DMS 273 (cell line): ENCODE results near the gene CCL16.
"Not testable (repeated sequence)": the region's sequence is repeated elsewhere in the genome, so short reads cannot be mapped to it uniquely, and the experiment has no call there.

Source experiments
- DNase-seq: peaks from one replicate; lab custom pipeline; 2025; ENCODE audit not compliant: unreplicated experiment; lab: John Stamatoyannopoulos, UW

Gene CCL16

DNA sequence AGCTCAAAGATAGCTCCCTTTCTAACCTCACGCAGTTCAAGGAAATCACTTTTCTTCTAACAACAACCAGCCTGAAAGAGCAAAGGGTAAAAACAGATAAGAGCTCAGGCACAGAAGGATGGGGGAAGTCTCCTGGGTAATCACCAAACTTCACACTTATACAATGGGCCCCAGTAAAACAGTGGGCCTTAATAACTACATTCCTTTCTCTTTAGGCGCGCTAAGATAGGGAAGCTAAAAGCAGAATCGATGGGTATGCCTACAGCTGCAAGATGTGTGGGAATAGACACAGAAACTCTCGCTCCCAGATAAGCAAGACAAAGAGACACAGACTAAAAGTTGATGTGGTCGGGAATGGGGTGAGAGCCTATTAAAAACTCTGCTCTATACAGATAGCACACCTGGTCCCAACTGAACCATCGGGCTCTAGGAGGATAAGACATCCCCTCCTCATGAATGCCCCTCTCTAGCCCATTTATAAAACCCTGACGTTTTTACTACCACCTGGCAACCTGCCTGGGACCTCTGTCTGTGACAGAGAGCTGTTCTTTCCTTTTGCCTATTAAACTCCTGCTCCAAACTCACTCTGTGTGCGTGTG lies 38.6 kb downstream of the CCL16 start:
- DNase-seq = peak; percentile 21

- not testable (repeated sequence) for DNase-seq
These were observed 42.8 kb downstream of the CCL16 start for GRCh38 chr17:35938492-35938891.

- DNase-seq = peak; percentile 11
These were observed 45.2 kb downstream of the CCL16 start for GRCh38 chr17:35936063-35936462.

- DNase-seq = no peak
These were observed 46.5 kb downstream of the CCL16 start for GRCh38 chr17:35934760-35935159.

GRCh38 chr17:35932586-35932985 lies 48.7 kb downstream of the CCL16 start:
- DNase-seq = no peak

GRCh38 chr17:35931794-35932425 lies 49.4 kb downstream of the CCL16 start:
- peak; percentile 63 for DNase-seq

- peak; percentile 92 for DNase-seq
These were observed 50.9 kb downstream of the CCL16 start, which contains the start of gene RDM1 for GRCh38 chr17:35930211-35931065. Gene RDM1, minus strand, starts transcription at chr17:35930773. Its CDS starts 46 bp downstream, at chr17:35930727.

DNA sequence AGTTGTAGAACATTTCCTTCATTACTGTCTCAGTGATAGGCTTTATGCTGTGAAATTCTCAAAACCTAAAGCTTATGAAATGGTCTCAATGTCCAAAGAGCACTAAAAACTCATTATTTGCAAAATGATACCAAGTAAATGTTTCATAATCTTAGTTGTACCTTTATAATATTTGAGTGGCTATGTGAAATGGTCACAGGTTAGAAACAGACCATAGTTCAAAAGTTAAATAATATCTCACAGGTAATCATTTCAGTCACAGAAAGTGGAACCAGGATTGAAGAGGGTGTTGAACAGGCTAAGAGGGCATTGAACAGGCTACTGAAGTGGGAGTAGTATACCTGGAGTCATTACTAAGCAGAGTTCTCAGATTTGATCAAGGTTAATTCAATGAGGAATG lies 53.6 kb downstream of the CCL16 start:
- DNase-seq = no peak
